IgD-negative memory B cell (primary cell): ENCODE data around the gene SCP2D1. TPM values are rescaled to one million over a fixed set of nuclear protein-coding genes. Genes with fewer than 3 reads are reported as not detected.
"Not testable (repeated sequence)": the region's sequence is repeated elsewhere in the genome, so short reads cannot be mapped to it uniquely, and the experiment has no call there.

Source experiments
- H3K27ac Mint-ChIP-seq, 3 donors: one replicate each; pipeline ENCODE4 v1.8.0; 2020 to 2022; ENCODE audit warnings: mild to moderate bottlenecking in 3 of 3, mixed read lengths in 3 of 3, moderate library complexity in 1 of 3
- H3K27me3 Mint-ChIP-seq: one replicate; pipeline ENCODE4 v1.8.0; 2021; ENCODE audit warnings: mixed read lengths
- H3K36me3 Mint-ChIP-seq: one replicate; pipeline ENCODE4 v1.8.0; 2020; ENCODE audit warnings: mild to moderate bottlenecking, mixed read lengths
- H3K4me1 Mint-ChIP-seq, 3 donors: one replicate each; pipeline ENCODE4 v1.8.0; 2020 to 2022; ENCODE audit warnings: mixed read lengths in 3 of 3, mild to moderate bottlenecking in 1 of 3
- H3K4me3 Mint-ChIP-seq, 4 donors: one replicate each; pipeline ENCODE4 v1.8.0; 2020 to 2022; ENCODE audit warnings: mild to moderate bottlenecking in 4 of 4, mixed read lengths in 4 of 4, moderate library complexity in 3 of 4
- H3K9me3 Mint-ChIP-seq, 3 donors: one replicate each; pipeline ENCODE4 v1.8.0; 2020 to 2021; ENCODE audit warnings: mixed read lengths in 3 of 3, mild to moderate bottlenecking in 1 of 3
- polyA plus RNA-seq: library from polyadenylated mRNA; unstranded; fragments of 300-500 nt; fragmentation: Illumina TruSeq; gene quantifications from one replicate; pipeline ENCODE4 v1.2.3, GENCODE V29; 2021

The SCP2D1 gene
- not detected for polyA plus RNA-seq

GRCh38 chr20:18813483-18813882 lies at the start of gene SCP2D1:
Gene SCP2D1 (plus strand): TSS chr20:18813783. CDS start chr20:18813816, 33 bp downstream.
- Mint-ChIP-seq H3K27me3 (no peaks in the 10 kb centered on the region), H3K9me3 (peaks cover 0 to 2% (median 0%) of the 10 kb centered on the region in 3 donors)

DNA sequence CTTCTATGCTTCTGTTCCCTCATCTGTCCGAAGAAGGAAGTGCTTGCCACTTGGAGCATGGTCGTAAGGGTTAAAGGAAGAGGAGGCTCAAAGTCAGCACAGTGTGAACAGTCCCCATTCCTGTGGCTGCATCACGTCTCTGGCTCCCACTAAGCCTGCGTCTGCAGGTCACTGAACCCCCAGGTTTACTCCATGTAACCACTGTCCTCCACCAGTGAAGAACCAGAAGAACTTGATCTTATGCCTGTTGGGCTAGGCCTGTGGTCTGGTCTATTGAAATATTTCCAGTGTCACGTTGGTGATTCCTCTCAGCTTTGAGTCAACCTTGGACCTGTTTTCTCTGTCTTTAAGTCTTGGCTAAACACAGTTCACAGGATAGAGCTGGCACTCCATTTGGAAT lies 45.9 kb upstream of the SCP2D1 start:
- Mint-ChIP-seq H3K36me3 (peaks cover 6% of the 10 kb centered on the region), H3K27me3 (no peaks in the 10 kb centered on the region), H3K9me3 (no peaks in the 10 kb centered on the region), H3K4me3 (no peak overlapping the region), H3K4me1 (peaks cover 0 to 1% (median 0%) of the 10 kb centered on the region in 3 donors), H3K27ac (peak overlapping the region in 1 of 3 donors; percentile 38)

More at GRCh38 chr20:18813483-18813882, at the start of gene SCP2D1:
- Mint-ChIP-seq H3K27ac (peak within 1 kb of the TSS in 1 of 3 donors; percentile 71), H3K4me1 (no peaks in the 10 kb centered on the region), H3K36me3 (peaks cover 2% of the 10 kb centered on the region), H3K4me3 (no peak within 1 kb of the TSS)

GRCh38 chr20:18773566-18773965 lies 40.0 kb upstream of the SCP2D1 start:
- Mint-ChIP-seq H3K4me3 (no peak overlapping the region), H3K4me1 (peaks cover 0 to under 1% (median 0%) of the 10 kb centered on the region in 3 donors), H3K27ac (no peak overlapping the region), H3K27me3 (peaks cover 6% of the 10 kb centered on the region), H3K9me3 (peaks cover 0 to 5% (median 0%) of the 10 kb centered on the region in 3 donors), H3K36me3 (peaks cover 2% of the 10 kb centered on the region)

DNA sequence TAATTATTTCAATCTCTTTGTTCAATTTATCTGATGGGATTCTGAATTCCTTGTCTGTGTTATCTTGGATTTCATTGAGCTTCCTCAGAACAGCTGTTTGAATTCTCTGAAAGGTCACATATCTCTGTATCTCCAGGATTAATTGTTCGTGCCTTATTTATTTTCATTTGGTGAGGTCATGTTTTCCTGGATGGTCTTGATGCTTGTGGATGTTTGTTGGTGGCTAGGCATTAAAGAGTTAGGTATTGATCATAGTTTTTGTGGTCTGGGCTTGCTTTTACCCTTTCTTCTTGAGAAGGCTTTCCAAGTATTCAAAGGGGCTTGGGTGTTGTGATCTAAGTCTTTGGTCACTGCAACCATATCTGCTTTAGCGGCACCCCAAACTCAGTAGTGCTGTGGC lies 39.4 kb upstream of the SCP2D1 start:
- Mint-ChIP-seq H3K4me3 (no peak overlapping the region), H3K27me3 (peaks cover 6% of the 10 kb centered on the region), H3K4me1 (no peaks in the 10 kb centered on the region), H3K27ac (no peak overlapping the region), H3K9me3 (peaks cover 0 to 5% (median 0%) of the 10 kb centered on the region in 3 donors), H3K36me3 (peaks cover 2% of the 10 kb centered on the region)

- H3K9me3 Mint-ChIP-seq = peaks cover 0 to 5% (median 0%) of the 10 kb centered on the region in 3 donors
- H3K4me1 Mint-ChIP-seq = no peaks in the 10 kb centered on the region
- peaks cover 6% of the 10 kb centered on the region for H3K27me3 Mint-ChIP-seq
- H3K4me3 Mint-ChIP-seq = no peak overlapping the region
- peaks cover 2% of the 10 kb centered on the region for H3K36me3 Mint-ChIP-seq
- H3K27ac Mint-ChIP-seq = no peak overlapping the region
These were observed 38.0 kb upstream of the SCP2D1 start for GRCh38 chr20:18775633-18776032.

DNA sequence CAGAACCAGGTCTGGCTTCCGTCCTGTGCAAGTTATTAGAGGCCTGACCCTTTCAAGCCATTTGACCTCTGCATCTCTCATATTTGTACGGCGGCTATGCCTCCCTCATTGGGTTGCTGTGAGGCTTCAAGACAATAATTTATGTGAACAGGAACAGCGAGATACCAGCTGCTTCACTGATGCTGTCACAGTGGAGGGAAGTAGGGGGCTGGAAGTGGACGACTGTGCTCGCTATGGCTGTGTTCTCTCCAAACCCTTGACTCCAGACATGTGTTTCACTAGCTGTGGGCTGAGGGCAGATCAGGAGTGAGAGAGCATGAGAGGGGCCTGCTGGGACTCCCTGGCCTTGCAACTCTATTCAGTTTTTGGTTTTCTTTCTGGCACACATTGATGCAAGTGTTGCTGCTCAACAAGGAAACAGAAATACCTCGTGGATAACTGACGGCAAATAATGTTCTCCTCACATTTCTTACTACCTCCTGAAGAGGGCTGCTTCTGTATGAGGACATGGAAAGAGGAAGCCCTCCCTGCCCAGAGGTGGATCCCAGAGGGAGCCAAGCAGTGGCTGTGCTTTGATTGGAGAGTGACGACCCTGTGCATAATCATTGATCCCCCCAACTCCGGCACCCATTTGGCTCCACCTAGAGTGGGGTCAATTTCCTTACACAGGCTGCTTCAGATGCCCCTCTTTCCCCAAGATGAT lies 34.7 kb upstream of the SCP2D1 start:
- Mint-ChIP-seq H3K27me3 (peaks cover 6% of the 10 kb centered on the region), H3K4me1 (no peaks in the 10 kb centered on the region), H3K36me3 (no peaks in the 10 kb centered on the region), H3K27ac (no peak overlapping the region), H3K9me3 (peaks cover 0 to 5% (median 0%) of the 10 kb centered on the region in 3 donors), H3K4me3 (no peak overlapping the region)

- Mint-ChIP-seq H3K4me3 (no peak overlapping the region), H3K4me1 (no peaks in the 10 kb centered on the region), H3K36me3 (no peaks in the 10 kb centered on the region), H3K9me3 (peaks cover 0 to 5% (median 0%) of the 10 kb centered on the region in 3 donors), H3K27me3 (peaks cover 2% of the 10 kb centered on the region), H3K27ac (no peak overlapping the region)
These were observed 33.0 kb upstream of the SCP2D1 start for GRCh38 chr20:18780385-18781130.

DNA sequence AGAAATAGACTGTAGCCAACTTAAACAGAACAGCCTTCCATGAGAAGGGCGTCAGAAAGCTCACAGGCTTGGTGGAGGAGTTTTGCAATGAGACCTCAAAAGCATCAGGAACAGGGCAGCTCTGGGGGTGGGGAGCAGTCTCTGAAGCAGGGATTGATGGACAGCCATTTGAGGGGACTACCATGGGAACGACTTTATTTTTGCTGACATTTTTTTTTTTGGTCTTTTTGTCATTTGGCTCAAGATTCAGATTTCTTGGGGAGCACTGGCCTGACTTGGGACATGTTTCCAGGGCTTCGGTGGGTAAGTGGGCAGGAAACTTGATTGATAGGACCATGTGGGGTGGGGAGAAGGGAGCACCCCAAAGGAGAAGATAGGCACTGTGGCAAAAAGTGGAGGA lies 32.1 kb upstream of the SCP2D1 start:
- Mint-ChIP-seq H3K9me3 (peaks cover 0 to 6% (median 0%) of the 10 kb centered on the region in 3 donors), H3K36me3 (no peaks in the 10 kb centered on the region), H3K27ac (no peak overlapping the region), H3K4me3 (no peak overlapping the region), H3K4me1 (no peaks in the 10 kb centered on the region), H3K27me3 (peaks cover 2% of the 10 kb centered on the region)

- no peak overlapping the region for H3K27ac Mint-ChIP-seq
- H3K36me3 Mint-ChIP-seq = peaks cover 4% of the 10 kb centered on the region
- no peaks in the 10 kb centered on the region for H3K27me3 Mint-ChIP-seq
- H3K9me3 Mint-ChIP-seq = peaks cover 0 to 2% (median 0%) of the 10 kb centered on the region in 3 donors
- no peak overlapping the region for H3K4me3 Mint-ChIP-seq
- H3K4me1 Mint-ChIP-seq = no peaks in the 10 kb centered on the region
These were observed 30.1 kb upstream of the SCP2D1 start for GRCh38 chr20:18783385-18783959.

DNA sequence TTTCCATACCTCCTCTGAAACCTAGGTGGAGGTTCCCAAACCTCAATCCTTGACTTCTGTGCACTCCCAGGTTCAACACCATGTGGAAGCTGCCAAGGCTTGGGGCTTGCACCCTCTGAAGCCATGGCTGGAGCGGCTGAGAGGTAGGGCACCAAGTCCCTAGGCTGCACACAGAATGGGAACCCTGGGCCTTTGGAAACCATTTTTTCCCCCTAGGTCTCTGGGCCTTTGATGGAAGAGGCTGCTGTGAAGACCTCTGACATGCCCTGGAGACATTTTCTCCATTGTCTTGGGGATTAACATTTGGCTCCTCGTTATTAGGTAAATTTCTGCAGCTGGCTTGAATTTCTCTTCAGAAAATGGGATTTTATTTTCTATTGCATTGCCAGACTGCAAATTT lies 26.5 kb upstream of the SCP2D1 start:
- H3K9me3 Mint-ChIP-seq, H3K36me3 Mint-ChIP-seq, H3K27me3 Mint-ChIP-seq, H3K27ac Mint-ChIP-seq, H3K4me1 Mint-ChIP-seq, H3K4me3 Mint-ChIP-seq: not testable (repeated sequence)

DNA sequence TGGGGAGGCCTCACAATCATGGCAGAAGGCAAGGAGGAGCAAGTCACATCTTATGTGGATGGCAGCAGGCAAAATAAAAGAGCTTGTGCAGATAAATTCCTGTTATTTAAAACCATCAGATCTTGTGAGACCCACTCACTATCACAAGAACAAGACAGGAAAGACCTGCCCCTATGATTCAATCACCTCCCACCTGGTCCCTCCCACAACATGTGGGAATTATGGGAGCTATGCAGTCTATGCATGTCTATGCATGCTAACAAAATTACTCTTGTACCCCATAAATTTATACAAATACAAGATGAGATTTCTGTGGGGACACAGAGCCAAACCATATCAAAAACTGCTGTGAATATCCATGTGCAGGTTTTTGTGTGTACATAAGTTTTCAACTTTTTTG lies 25.6 kb upstream of the SCP2D1 start:
- Mint-ChIP-seq H3K4me3 (no peak overlapping the region), H3K36me3 (peaks cover 6% of the 10 kb centered on the region), H3K4me1 (no peaks in the 10 kb centered on the region), H3K27ac (no peak overlapping the region), H3K27me3 (peaks cover 2% of the 10 kb centered on the region), H3K9me3 (peaks cover 0 to 2% (median 0%) of the 10 kb centered on the region in 3 donors)

- H3K27me3 Mint-ChIP-seq = peaks cover 3% of the 10 kb centered on the region
These were observed 22.8 kb upstream of the SCP2D1 start for GRCh38 chr20:18790787-18791186.

GRCh38 chr20:18793625-18794427 lies 19.8 kb upstream of the SCP2D1 start:
- Mint-ChIP-seq H3K4me3 (peak overlapping the region; percentile 94 to 99 (median 97)), H3K36me3 (peaks cover 13% of the 10 kb centered on the region), H3K9me3 (peaks cover 0 to 9% (median 3%) of the 10 kb centered on the region in 3 donors), H3K27me3 (peaks cover 3% of the 10 kb centered on the region), H3K4me1 (peaks cover 6 to 15% (median 9%) of the 10 kb centered on the region in 3 donors), H3K27ac (peak overlapping the region; percentile 93 to 99 (median 99))

More at GRCh38 chr20:18790787-18791186, 22.8 kb upstream of the SCP2D1 start:
- Mint-ChIP-seq H3K4me3 (no peak overlapping the region), H3K27ac (no peak overlapping the region), H3K36me3 (peaks cover 11% of the 10 kb centered on the region), H3K9me3 (peaks cover 0 to 2% (median 0%) of the 10 kb centered on the region in 3 donors), H3K4me1 (peaks cover 6 to 15% (median 9%) of the 10 kb centered on the region in 3 donors)

DNA sequence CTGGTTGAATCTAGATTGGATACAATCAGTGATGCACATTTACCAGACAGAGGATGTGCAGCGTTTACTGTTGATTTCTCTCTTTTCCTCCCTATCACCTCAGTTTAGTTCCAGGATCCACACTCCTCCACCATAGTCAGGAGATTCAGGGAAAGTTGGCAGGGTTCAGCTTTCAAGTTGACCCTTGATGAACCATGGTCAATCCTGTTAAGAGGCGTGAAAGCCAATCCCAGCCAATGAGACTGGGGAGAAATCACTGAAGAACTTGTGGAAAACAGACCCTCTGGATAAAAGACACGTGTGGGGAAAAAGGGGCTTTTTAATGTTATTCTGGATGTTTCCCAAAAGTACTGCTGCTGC lies 19.2 kb upstream of the SCP2D1 start:
- peak overlapping the region; percentile 94 to 99 (median 97) for H3K4me3 Mint-ChIP-seq
- peak overlapping the region; percentile 93 to 99 (median 99) for H3K27ac Mint-ChIP-seq
- H3K9me3 Mint-ChIP-seq = peaks cover 0 to 9% (median 3%) of the 10 kb centered on the region in 3 donors
- H3K27me3 Mint-ChIP-seq = peaks cover 3% of the 10 kb centered on the region
- peaks cover 16% of the 10 kb centered on the region for H3K36me3 Mint-ChIP-seq
- peaks cover 6 to 15% (median 9%) of the 10 kb centered on the region in 3 donors for H3K4me1 Mint-ChIP-seq
